Uterus (tissue), 2 donors: Measurements from ENCODE around the gene ALOX5AP.

Experiments
- CTCF ChIP-seq, 4 experiments: fragments of 200-600 bp in 2 of 4; fragments of 450-650 bp in 2 of 4; sonication (generic) in 2 of 4; IDR thresholded peaks; one replicate each; pipeline ENCODE4 v1.5.1; 2016 to 2019; ENCODE audit warnings: antibody characterized with exemption in 4 of 4, mild to moderate bottlenecking in 2 of 4, moderate library complexity in 1 of 4
- POLR2A ChIP-seq, 2 donors: fragments of 450-650 bp; IDR thresholded peaks; one replicate each; pipeline ENCODE4 v1.6.1; 2016; ENCODE audit warnings: antibody characterized with exemption in 2 of 2, mild to moderate bottlenecking in 1 of 2, moderate library complexity in 1 of 2

GRCh38 chr13:30704596-30704995, 30.7 kb upstream of the ALOX5AP start:
- TF ChIP-seq CTCF (IDR thresholded peaks at IDR 0.05) (no peak), POLR2A (IDR thresholded peaks at IDR 0.05) (no peak)
